Body of pancreas (tissue), 4 donors: Measurements from ENCODE around the gene IVD. TPM values are rescaled to one million over a fixed set of nuclear protein-coding genes. Genes with fewer than 3 reads are reported as not detected.
A peak's percentile ranks its signal among the peaks of the same experiment; 100 is the strongest.

Experiments used
- ATAC-seq: fragments of 150-250 bp; one replicate; pipeline ENCODE4 v1.9.1; 2016
- DNase-seq, 4 donors: peaks; one replicate each; pipeline ENCODE4 v3.0.0-alpha.2; 2019
- H3K27ac ChIP-seq, 4 donors: fragments of 200-600 bp; sonication (generic); 1 replicate in 3 of 4; 2 replicates in 1 of 4; pipeline versions ENCODE4 v1.5.1 to v1.6.1; 2016 to 2019; ENCODE audit warnings: mild to moderate bottlenecking in 1 of 4, mixed read lengths in 1 of 4, moderate library complexity in 1 of 4
- H3K27me3 ChIP-seq, 2 donors: fragments of 200-600 bp; sonication (generic); one replicate each; pipeline ENCODE4 v1.6.0; 2016; ENCODE audit warnings: mild to moderate bottlenecking in 1 of 2
- H3K36me3 ChIP-seq, 2 donors: fragments of 200-600 bp; sonication (generic); replicated peaks in 1 of 2; 2 replicates each; pipeline ENCODE4 v1.5.1; 2016; ENCODE audit warnings: low read depth in 2 of 2; ENCODE audit not compliant: insufficient read depth in 1 of 2
- H3K4me1 ChIP-seq: fragments of 200-600 bp; sonication (generic); one replicate; pipeline ENCODE4 v1.6.0; 2016
- H3K4me3 ChIP-seq, 2 donors: fragments of 200-600 bp; sonication (generic); 1 replicate in 1 of 2; 2 replicates in 1 of 2; pipeline ENCODE4 v1.5.1; 2016 to 2019
- H3K9me3 ChIP-seq, 3 donors: fragments of 200-600 bp; sonication (generic); 1 replicate in 2 of 3; 2 replicates in 1 of 3; pipeline ENCODE4 v1.5.1; 2016
- CTCF ChIP-seq, 7 experiments: fragments of 450-650 bp in 4 of 7; fragments of 200-600 bp in 3 of 7; sonication (generic) in 3 of 7; IDR thresholded peaks; one replicate each; pipeline ENCODE4 v1.5.1; 2016 to 2019; ENCODE audit warnings: antibody characterized with exemption in 7 of 7
- POLR2A ChIP-seq, 3 donors: fragments of 450-650 bp; IDR thresholded peaks; one replicate each; pipeline ENCODE4 v1.6.1; 2016; ENCODE audit warnings: antibody characterized with exemption in 3 of 3, mild to moderate bottlenecking in 2 of 3
- WGBS, 2 donors: methylation state at CpG; one replicate each; pipeline ENCODE4 v1.1.5; 2017; 5-methylcytosine and 5-hydroxymethylcytosine counted together
- intact Hi-C: fragments of 100-400 bp; cut with DNase I; formaldehyde crosslinking; loops from one replicate; pipeline ENCODE4 v1.15.1; 2023
- total RNA-seq, 2 donors: library from RNA; depleted of rRNA; stranded (reverse); fragments of >200 nt; gene quantifications; one replicate each; pipeline ENCODE4 v1.1.0, GENCODE V29; 2016

IVD gene
- total RNA-seq, 2 donors from 2014 or later, result 30.3 to 34.0 TPM

- H3K27ac ChIP-seq, result no peak overlapping the region
- H3K36me3 ChIP-seq, result no peaks in the 10 kb centered on the region
- 18 to 21% methylated on average over 22 to 31 of the region's 31 CpGs for WGBS, 2 donors
- H3K27me3 ChIP-seq, result no peaks in the 10 kb centered on the region
- no peaks in the 10 kb centered on the region for H3K9me3 ChIP-seq
- peak; percentile 1 for ATAC-seq
- no peak overlapping the region for H3K4me3 ChIP-seq
- DNase-seq, result peak in 2 of 4 donors; percentile 10 to 25
- intact Hi-C loops, result no loop called here
- peaks cover 14% of the 10 kb centered on the region for H3K4me1 ChIP-seq
- TF ChIP-seq POLR2A (IDR thresholded peaks at IDR 0.05), result no peak
- TF ChIP-seq CTCF (IDR thresholded peaks at IDR 0.05), result no peak
Measured at GRCh38 chr15:40358471-40359353, 46.9 kb upstream of the IVD start.

GRCh38 chr15:40360015-40360414 lies 45.6 kb upstream of the IVD start:
- Histone ChIP-seq H3K9me3 (no peaks in the 10 kb centered on the region), H3K4me1 (peaks cover 14% of the 10 kb centered on the region), H3K27me3 (no peaks in the 10 kb centered on the region), H3K27ac (no peak overlapping the region), H3K4me3 (no peak overlapping the region), H3K36me3 (no peaks in the 10 kb centered on the region)
- intact Hi-C loops, result no loop called here
- DNase-seq (no peak), ATAC-seq (no peak)
- 83 to 84% methylated on average over 2 to 4 of the region's 4 CpGs for whole genome bisulfite sequencing, 2 donors
- TF ChIP-seq CTCF (IDR thresholded peaks at IDR 0.05) (no peak), POLR2A (IDR thresholded peaks at IDR 0.05) (no peak)

GRCh38 chr15:40361640-40362039 lies 44.0 kb upstream of the IVD start:
- Histone ChIP-seq H3K27me3 (no peaks in the 10 kb centered on the region), H3K4me1 (peaks cover 15% of the 10 kb centered on the region), H3K4me3 (no peak overlapping the region), H3K27ac (no peak overlapping the region), H3K9me3 (no peaks in the 10 kb centered on the region), H3K36me3 (no peaks in the 10 kb centered on the region)
- ATAC-seq, result no peak
- TF ChIP-seq POLR2A (IDR thresholded peaks at IDR 0.05), result no peak
- no peak for TF ChIP-seq CTCF (IDR thresholded peaks at IDR 0.05)
- WGBS, 2 donors, result 92 to 100% methylated on average over 1 to 2 of the region's 2 CpGs
- DNase-seq, result no peak
- intact Hi-C loops, result no loop called here

- 80 to 88% methylated on average over 8 of the region's 8 CpGs for WGBS, 2 donors
- no peaks in the 10 kb centered on the region for H3K36me3 ChIP-seq
- H3K9me3 ChIP-seq, result no peaks in the 10 kb centered on the region
- TF ChIP-seq CTCF (IDR thresholded peaks at IDR 0.05) (no peak), POLR2A (IDR thresholded peaks at IDR 0.05) (no peak)
- ATAC-seq, result no peak
- intact Hi-C loops, result no loop called here
- no peak for DNase-seq
- no peak overlapping the region for H3K27ac ChIP-seq
- H3K4me3 ChIP-seq, result no peak overlapping the region
- peaks cover 21% of the 10 kb centered on the region for H3K4me1 ChIP-seq
- no peaks in the 10 kb centered on the region for H3K27me3 ChIP-seq
Measured at GRCh38 chr15:40363611-40364010, 42.0 kb upstream of the IVD start.

- Histone ChIP-seq H3K27ac (no peak overlapping the region), H3K9me3 (no peaks in the 10 kb centered on the region), H3K4me3 (no peak overlapping the region), H3K27me3 (no peaks in the 10 kb centered on the region), H3K4me1 (peaks cover 18% of the 10 kb centered on the region), H3K36me3 (no peaks in the 10 kb centered on the region)
- DNase-seq (no peak), ATAC-seq (no peak)
- WGBS, 2 donors, result 71 to 81% methylated on average over 2 to 6 of the region's 6 CpGs
- intact Hi-C loops, result no loop called here
- TF ChIP-seq POLR2A (IDR thresholded peaks at IDR 0.05), result no peak
- TF ChIP-seq CTCF (IDR thresholded peaks at IDR 0.05), result no peak
Measured at GRCh38 chr15:40364251-40364650, 41.3 kb upstream of the IVD start.
